SK-N-SH (cell line): ENCODE measurements around the gene ANP32A. TPM values are rescaled to one million over a fixed set of nuclear protein-coding genes. Genes with fewer than 3 reads are reported as not detected.

ENCODE experiments used
- CTCF ChIA-PET: fragments of 300-600, 350-600 bp; formaldehyde crosslinking; extraction: SDS; loops from one replicate; lab custom pipeline; 2021; lab: Yijun Ruan, JAX
- POLR2A ChIA-PET: fragments of 350-600 bp; sonication (Branson Sonifier 250); formaldehyde crosslinking; extraction: SDS; loops from one replicate; lab custom pipeline; 2020; ENCODE audit warnings: antibody characterized with exemption, inconsistent platforms; lab: Yijun Ruan, JAX
- DNase-seq: peaks from one replicate; pipeline ENCODE4 v3.0.0; 2012
- H2AFZ ChIP-seq: fragments of 200-600 bp; sonication (generic); 2 replicates; pipeline ENCODE4 v1.8.1; 2016; ENCODE audit warnings: antibody characterized with exemption, mild to moderate bottlenecking, low read depth
- H3F3A ChIP-seq: fragments of 200-600 bp; sonication (generic); replicated peaks from 2 replicates; pipeline ENCODE3; 2016; ENCODE audit warnings: antibody characterized with exemption, mild to moderate bottlenecking; ENCODE audit not compliant: insufficient read depth
- H3K27ac ChIP-seq, 2 experiments: fragments of 200-500 bp in 1 of 2; fragments of 200-600 bp in 1 of 2; sonication (Bioruptor generic) in 1 of 2; sonication (generic), shearing (Covaris generic) in 1 of 2; 2 replicates each; pipeline versions ENCODE4 v1.5.1 to v1.6.1; 2014 to 2016; ENCODE audit warnings: low read depth in 2 of 2, inconsistent platforms in 1 of 2, low read length in 1 of 2, mild to moderate bottlenecking in 1 of 2, mixed read lengths in 1 of 2
- H3K27me3 ChIP-seq: fragments of 200-600 bp; sonication (generic), shearing (Covaris generic); 2 replicates; pipeline ENCODE4 v1.6.1; 2016; ENCODE audit warnings: mixed run types; ENCODE audit not compliant: insufficient read depth
- H3K36me3 ChIP-seq, 2 experiments: fragments of 200-500 bp in 1 of 2; fragments of 200-600 bp in 1 of 2; sonication (Bioruptor generic) in 1 of 2; sonication (generic) in 1 of 2; replicated peaks in 1 of 2; 2 replicates each; pipeline versions ENCODE3 to v1.5.1; 2014 to 2016; ENCODE audit warnings: low read length in 1 of 2, mild to moderate bottlenecking in 1 of 2; ENCODE audit not compliant: insufficient read depth in 2 of 2, control insufficient read depth in 1 of 2
- H3K4me1 ChIP-seq, 2 experiments: fragments of 200-500 bp in 1 of 2; fragments of 200-600 bp in 1 of 2; sonication (Bioruptor generic) in 1 of 2; sonication (generic), shearing (Covaris generic) in 1 of 2; 2 replicates each; pipeline versions ENCODE4 v1.5.1 to v1.6.1; 2014 to 2016; ENCODE audit warnings: low read depth in 1 of 2, low read length in 1 of 2, mixed run types in 1 of 2; ENCODE audit not compliant: insufficient read depth in 2 of 2, control insufficient read depth in 1 of 2
- H3K4me2 ChIP-seq: fragments of 200-600 bp; sonication (generic), shearing (Covaris generic); 2 replicates; pipeline ENCODE4 v1.6.1; 2017; ENCODE audit warnings: mixed run types
- H3K4me3 ChIP-seq, 2 experiments: fragments of 200-500 bp in 1 of 2; fragments of 200-600 bp in 1 of 2; sonication (Bioruptor generic) in 1 of 2; sonication (generic), shearing (Covaris generic) in 1 of 2; 2 replicates each; pipeline versions ENCODE4 v1.5.1 to v1.8.1; 2014 to 2016; ENCODE audit warnings: low read depth in 2 of 2, inconsistent platforms in 1 of 2, low read length in 1 of 2, mild to moderate bottlenecking in 1 of 2, mixed read lengths in 1 of 2, moderate library complexity in 1 of 2
- H3K79me2 ChIP-seq: fragments of 200-600 bp; sonication (generic); 2 replicates; pipeline ENCODE4 v1.8.1; 2017; ENCODE audit warnings: mild to moderate bottlenecking; ENCODE audit not compliant: insufficient read depth
- H3K9ac ChIP-seq: fragments of 200-600 bp; sonication (generic); 2 replicates; pipeline ENCODE4 v1.6.1; 2017; ENCODE audit warnings: mixed run types
- H3K9me2 ChIP-seq: fragments of 200-600 bp; sonication (generic); 2 replicates; pipeline ENCODE4 v1.6.1; 2017; ENCODE audit warnings: mixed run types
- H3K9me3 ChIP-seq: fragments of 200-600 bp; sonication (generic); 2 replicates; pipeline ENCODE4 v1.6.1; 2017; ENCODE audit warnings: mixed run types, mild to moderate bottlenecking, moderate library complexity
- H4K20me1 ChIP-seq: fragments of 200-600 bp; sonication (generic); 2 replicates; pipeline ENCODE4 v1.6.1; 2017; ENCODE audit warnings: mild to moderate bottlenecking, mixed run types; ENCODE audit not compliant: insufficient read depth
- ELF1 ChIP-seq: IDR thresholded peaks from 2 replicates; pipeline ENCODE4 v1.4.0; 2012
- EP300 ChIP-seq, 2 experiments: IDR thresholded peaks; 2 replicates each; pipeline versions ENCODE4 v1.4.0 to v1.6.1; 2012; ENCODE audit warnings: borderline replicate concordance in 1 of 2, low read depth in 1 of 2, low read length in 1 of 2
- FOXM1 ChIP-seq: IDR thresholded peaks from 2 replicates; pipeline ENCODE4 v1.4.0; 2012; ENCODE audit warnings: low read depth, mild to moderate bottlenecking
- GATA2 ChIP-seq: sonication (generic); formaldehyde crosslinking; IDR thresholded peaks from 2 replicates; pipeline ENCODE4 v1.5.0; 2020; ENCODE audit warnings: mild to moderate bottlenecking, missing genetic modification reagents
- MXI1 ChIP-seq: IDR thresholded peaks from 2 replicates; pipeline ENCODE4 v1.6.1; 2012; ENCODE audit warnings: mild to moderate bottlenecking, low read depth, low read length, improper control_type of control experiment
- POLR2AphosphoS5 ChIP-seq: IDR thresholded peaks from 2 replicates; pipeline ENCODE4 v1.6.1; 2012; ENCODE audit warnings: low read depth, low read length
- RXRA ChIP-seq: IDR thresholded peaks from 2 replicates; pipeline ENCODE4 v1.4.0; 2012; ENCODE audit warnings: low read depth, mild to moderate bottlenecking, borderline replicate concordance
- SIN3A ChIP-seq: IDR thresholded peaks from 2 replicates; pipeline ENCODE4 v1.6.1; 2012; ENCODE audit warnings: low read depth, mild to moderate bottlenecking, low read length, moderate library complexity, borderline replicate concordance
- TAF1 ChIP-seq: IDR thresholded peaks from 2 replicates; pipeline ENCODE4 v1.6.1; 2012; ENCODE audit warnings: low read depth, mild to moderate bottlenecking, low read length, moderate library complexity, borderline replicate concordance
- TEAD4 ChIP-seq: IDR thresholded peaks from 2 replicates; pipeline ENCODE4 v1.4.0; 2012; ENCODE audit warnings: mild to moderate bottlenecking, borderline replicate concordance; ENCODE audit not compliant: insufficient read depth
- WGBS: methylation state at CpG from one replicate; pipeline ENCODE4 v1.1.6; 2017; ENCODE audit warnings: low lambda C conversion rate; 5-methylcytosine and 5-hydroxymethylcytosine counted together
- polyA plus RNA-seq, 3 experiments: library from polyadenylated mRNA; depleted of rRNA; stranded (reverse); fragments of >200 nt; gene quantifications; 2 replicates each; pipeline ENCODE4 v1.2.3, GENCODE V29; 2012
- TF ChIP-seq, protein P1 (sequence below): IDR thresholded peaks from 2 replicates; pipeline ENCODE4 v1.4.0; 2012; ENCODE audit warnings: low read depth, borderline replicate concordance
- TF ChIP-seq, protein P2 (sequence below): IDR thresholded peaks from 2 replicates; pipeline ENCODE4 v1.6.1; 2012; ENCODE audit warnings: mild to moderate bottlenecking, low read depth, low read length, moderate library complexity

The ANP32A gene
- polyA plus RNA-seq, 1 of the 3 experiments (the other 2 are of a cell fraction) = 58.4 TPM

DNA sequence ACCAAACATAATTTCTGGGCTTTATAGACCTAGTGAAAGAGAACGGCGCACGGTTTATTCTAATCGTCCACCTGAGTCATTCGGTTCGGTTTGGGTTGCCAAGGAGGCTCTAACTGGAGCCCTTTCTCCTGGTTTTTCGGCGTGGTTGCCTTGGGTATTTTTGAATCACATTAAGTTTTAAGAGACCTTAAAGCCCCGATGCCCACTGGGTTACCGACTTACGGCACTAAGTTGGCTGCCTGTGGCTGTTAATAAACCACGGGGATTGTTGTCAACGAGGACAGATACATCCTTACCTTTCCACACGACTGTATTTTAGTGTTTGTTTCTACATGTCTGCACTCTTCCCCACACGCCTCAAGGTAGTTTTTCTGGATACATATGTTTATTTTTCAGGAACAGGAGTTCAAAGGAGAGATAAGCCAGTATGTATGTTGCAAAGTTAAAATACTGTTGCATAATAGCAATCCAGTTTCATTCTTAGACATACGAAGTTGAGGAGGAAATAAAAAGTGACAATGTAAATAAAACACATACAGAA lies 1.2 kb upstream of the ANP32A start (continued):
- TF ChIP-seq TAF1 (no peak), RXRA (no peak)
- TF ChIP-seq, protein P1, sequence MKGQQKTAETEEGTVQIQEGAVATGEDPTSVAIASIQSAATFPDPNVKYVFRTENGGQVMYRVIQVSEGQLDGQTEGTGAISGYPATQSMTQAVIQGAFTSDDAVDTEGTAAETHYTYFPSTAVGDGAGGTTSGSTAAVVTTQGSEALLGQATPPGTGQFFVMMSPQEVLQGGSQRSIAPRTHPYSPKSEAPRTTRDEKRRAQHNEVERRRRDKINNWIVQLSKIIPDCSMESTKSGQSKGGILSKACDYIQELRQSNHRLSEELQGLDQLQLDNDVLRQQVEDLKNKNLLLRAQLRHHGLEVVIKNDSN = no peak

DNA sequence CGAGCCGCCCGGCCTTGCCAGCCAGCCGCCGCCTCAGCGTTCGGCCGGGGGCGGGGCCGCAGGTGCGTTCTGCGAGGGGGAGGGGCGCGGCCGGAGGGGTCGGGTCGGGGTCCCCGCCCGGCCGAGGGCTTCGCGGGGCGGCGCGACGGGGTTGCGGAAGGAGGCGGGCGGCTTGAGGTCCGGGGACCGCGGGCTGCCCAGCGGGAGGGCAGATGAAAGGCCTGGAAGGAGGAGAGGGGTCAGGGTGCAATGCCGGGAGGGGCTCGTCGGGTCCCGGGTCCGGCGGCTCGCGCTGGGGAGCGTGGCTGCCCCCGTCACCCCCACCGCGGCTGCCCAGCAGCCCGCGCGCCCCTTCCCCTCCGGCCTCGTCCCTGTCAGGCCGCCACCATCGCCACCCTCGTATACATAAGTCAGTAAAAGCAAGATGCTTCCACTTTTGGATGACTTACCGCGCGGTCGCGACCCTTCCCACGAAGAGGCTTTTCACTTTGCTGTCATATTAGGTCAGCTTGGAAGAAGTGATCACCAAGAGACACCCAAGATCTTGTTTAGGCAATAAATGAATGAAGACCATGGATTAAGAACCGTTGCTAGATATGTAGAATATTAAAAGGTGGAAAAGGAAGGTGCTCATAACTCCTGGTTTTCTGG lies 620 bp upstream of the ANP32A start:
- H3K4me1 ChIP-seq = peaks cover 0 to 14% of the 10 kb centered on the region in 2 experiments
- ChIA-PET POLR2A (no interaction called here), CTCF (interaction anchor here (1.1 kb wide), 1 partner anchor 189 kb away, joined by 3 read pairs; no protein-coding TSS in a partner anchor)
- peak overlapping the region; percentile 92 for H3K4me2 ChIP-seq
- no peaks in the 10 kb centered on the region for H4K20me1 ChIP-seq
- peak overlapping the region; percentile 82 for H2AFZ ChIP-seq
- H3K36me3 ChIP-seq = no peaks in the 10 kb centered on the region
- no peak for DNase-seq
- no peaks in the 10 kb centered on the region for H3K9me3 ChIP-seq
- H3F3A ChIP-seq = peaks cover 3% of the 10 kb centered on the region
- peak overlapping the region; percentile 96 for H3K9ac ChIP-seq
- no peaks in the 10 kb centered on the region for H3K27me3 ChIP-seq
- peak overlapping the region; percentile 89 to 92 for H3K4me3 ChIP-seq
- TF ChIP-seq, protein P2, sequence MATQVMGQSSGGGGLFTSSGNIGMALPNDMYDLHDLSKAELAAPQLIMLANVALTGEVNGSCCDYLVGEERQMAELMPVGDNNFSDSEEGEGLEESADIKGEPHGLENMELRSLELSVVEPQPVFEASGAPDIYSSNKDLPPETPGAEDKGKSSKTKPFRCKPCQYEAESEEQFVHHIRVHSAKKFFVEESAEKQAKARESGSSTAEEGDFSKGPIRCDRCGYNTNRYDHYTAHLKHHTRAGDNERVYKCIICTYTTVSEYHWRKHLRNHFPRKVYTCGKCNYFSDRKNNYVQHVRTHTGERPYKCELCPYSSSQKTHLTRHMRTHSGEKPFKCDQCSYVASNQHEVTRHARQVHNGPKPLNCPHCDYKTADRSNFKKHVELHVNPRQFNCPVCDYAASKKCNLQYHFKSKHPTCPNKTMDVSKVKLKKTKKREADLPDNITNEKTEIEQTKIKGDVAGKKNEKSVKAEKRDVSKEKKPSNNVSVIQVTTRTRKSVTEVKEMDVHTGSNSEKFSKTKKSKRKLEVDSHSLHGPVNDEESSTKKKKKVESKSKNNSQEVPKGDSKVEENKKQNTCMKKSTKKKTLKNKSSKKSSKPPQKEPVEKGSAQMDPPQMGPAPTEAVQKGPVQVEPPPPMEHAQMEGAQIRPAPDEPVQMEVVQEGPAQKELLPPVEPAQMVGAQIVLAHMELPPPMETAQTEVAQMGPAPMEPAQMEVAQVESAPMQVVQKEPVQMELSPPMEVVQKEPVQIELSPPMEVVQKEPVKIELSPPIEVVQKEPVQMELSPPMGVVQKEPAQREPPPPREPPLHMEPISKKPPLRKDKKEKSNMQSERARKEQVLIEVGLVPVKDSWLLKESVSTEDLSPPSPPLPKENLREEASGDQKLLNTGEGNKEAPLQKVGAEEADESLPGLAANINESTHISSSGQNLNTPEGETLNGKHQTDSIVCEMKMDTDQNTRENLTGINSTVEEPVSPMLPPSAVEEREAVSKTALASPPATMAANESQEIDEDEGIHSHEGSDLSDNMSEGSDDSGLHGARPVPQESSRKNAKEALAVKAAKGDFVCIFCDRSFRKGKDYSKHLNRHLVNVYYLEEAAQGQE = no peak
- TF ChIP-seq SIN3A (no peak), EP300 (IDR thresholded peaks at IDR 0.05; ENCODE audit: borderline replicate concordance in 1 of 2, low read depth in 1 of 2, low read length in 1 of 2) (no peak), GATA2 (CRISPR knock-in tag) (no peak), TEAD4 (no peak), POLR2AphosphoS5 (no peak), MXI1 (peak; percentile 21; the same call in 1 of the 2 replicates), ELF1 (no peak), FOXM1 (no peak)
- WGBS = under 1% methylated on average over 35 of the region's 60 CpGs
- no peaks in the 10 kb centered on the region for H3K9me2 ChIP-seq
- peak overlapping the region; percentile 24 to 74; a peak in 2 of 4 replicates for H3K27ac ChIP-seq
- peaks cover 53% of the 10 kb centered on the region for H3K79me2 ChIP-seq
